ENCODE results near the gene CDC42SE2. TPM values are rescaled to one million over a fixed set of nuclear protein-coding genes. Genes with fewer than 3 reads are reported as not detected.

CDC42SE2 gene
- total and polyA plus RNA-seq, 2 of the 4 experiments (the other 2 are of a cell fraction), result 12.5 to 19.4 TPM

GRCh38 chr5:131322926-131323325, 59.1 kb downstream of the CDC42SE2 start:
- Histone ChIP-seq H3K9me3 (ENCODE audit: control insufficient read depth, insufficient read depth, low read length) (no peaks in the 10 kb centered on the region; the same call in 1 of the 2 replicates), H3K36me3 (ENCODE audit: control insufficient read depth, insufficient read depth, low read length) (no peaks in the 10 kb centered on the region), H2BK120ac (ENCODE audit: low read depth, low read length) (no peak overlapping the region), H3K4ac (ENCODE audit: low read depth, low read length) (no peak overlapping the region), H4K20me1 (ENCODE audit: insufficient read depth, low read length) (peaks cover 6% of the 10 kb centered on the region; the same call in 1 of the 2 replicates), H3K27me3 (ENCODE audit: control insufficient read depth, insufficient read depth, low read length) (no peaks in the 10 kb centered on the region), H3K14ac (replicated peaks; ENCODE audit: low read depth, low read length) (no peak overlapping the region), H2BK15ac (ENCODE audit: low read depth, low read length) (no peak overlapping the region), H3K4me2 (ENCODE audit: low read depth, low read length) (no peak overlapping the region), H3K9ac (ENCODE audit: low read depth, low read length) (no peak overlapping the region), H3K79me1 (ENCODE audit: low read depth in 1 of 2, low read length in 2 of 2) (peaks cover 22 to 40% of the 10 kb centered on the region in 2 experiments), H3K4me1 (ENCODE audit: control insufficient read depth, insufficient read depth, low read length) (no peaks in the 10 kb centered on the region; the same call in 1 of the 2 replicates), H2BK5ac (ENCODE audit: low read depth, low read length, poor library complexity, severe bottlenecking) (no peak overlapping the region), H3K27ac (ENCODE audit: insufficient read depth, low read length) (no peak overlapping the region), H4K5ac (ENCODE audit: low read depth, low read length) (no peak overlapping the region), H3K56ac (ENCODE audit: extremely low read depth, insufficient read depth, low read length) (no peak overlapping the region), H3K18ac (ENCODE audit: low read depth, low read length) (no peak overlapping the region), H2AK5ac (ENCODE audit: low read depth, low read length) (no peak overlapping the region), H3K9me1 (ENCODE audit: insufficient read depth, low read length) (peaks cover 3% of the 10 kb centered on the region), H4K8ac (ENCODE audit: low read depth in 2 of 2, low read length in 2 of 2) (no peak overlapping the region), H2AFZ (replicated peaks; ENCODE audit: low read length, poor library complexity) (no peak overlapping the region), H4K91ac (ENCODE audit: insufficient read depth, low read depth, low read length) (no peak overlapping the region), H2AK9ac (replicated peaks; ENCODE audit: low read depth, low read length, poor library complexity) (no peak overlapping the region), H3K23ac (ENCODE audit: low read depth, low read length) (no peak overlapping the region), H3K4me3 (ENCODE audit: insufficient read depth, low read depth, low read length) (no peak overlapping the region), H2BK20ac (ENCODE audit: low read depth, low read length) (no peak overlapping the region)
- ATAC-seq (ENCODE audit: low read depth) (no peak), DNase-seq (no peak)
- CTCF ChIA-PET, result interaction anchor here (0.6 kb wide), 1 partner anchor 21 kb away, joined by 3 read pairs; no protein-coding TSS in a partner anchor
- POLR2A ChIA-PET (ENCODE audit: unreplicated experiment), result no interaction called here
- no CpG with 5 or more reads among the region's 4 CpGs for WGBS, 2 experiments (ENCODE audit: extremely low coverage in 2 of 2, insufficient read length in 1 of 2)
- in situ Hi-C loops (cut with MboI; ENCODE audit: low sequenced_read_pairs) (no loop called here), dilution Hi-C loops (cut with HindIII; ENCODE audit: low sequenced_read_pairs, unreplicated experiment) (no loop called here), intact Hi-C loops (cut with micrococcal nuclease) (no loop called here)
- no peak for TF ChIP-seq NFE2L2 (IDR thresholded peaks at IDR 0.05; ENCODE audit: low read depth, low read length)
- no peak for TF ChIP-seq MXI1 (IDR thresholded peaks at IDR 0.05; ENCODE audit: borderline replicate concordance, low read depth, low read length)
- no peak for TF ChIP-seq FOS (IDR thresholded peaks at IDR 0.05; ENCODE audit: low read depth, low read length)
- TF ChIP-seq RCOR1 (IDR thresholded peaks at IDR 0.05; ENCODE audit: insufficient replicate concordance, low read length), result no peak
- no peak for TF ChIP-seq BHLHE40 (IDR thresholded peaks at IDR 0.05; ENCODE audit: low read depth, low read length)
- TF ChIP-seq POLR2A (IDR thresholded peaks at IDR 0.05; ENCODE audit: low read depth, low read length), result no peak
- TF ChIP-seq, protein P1, sequence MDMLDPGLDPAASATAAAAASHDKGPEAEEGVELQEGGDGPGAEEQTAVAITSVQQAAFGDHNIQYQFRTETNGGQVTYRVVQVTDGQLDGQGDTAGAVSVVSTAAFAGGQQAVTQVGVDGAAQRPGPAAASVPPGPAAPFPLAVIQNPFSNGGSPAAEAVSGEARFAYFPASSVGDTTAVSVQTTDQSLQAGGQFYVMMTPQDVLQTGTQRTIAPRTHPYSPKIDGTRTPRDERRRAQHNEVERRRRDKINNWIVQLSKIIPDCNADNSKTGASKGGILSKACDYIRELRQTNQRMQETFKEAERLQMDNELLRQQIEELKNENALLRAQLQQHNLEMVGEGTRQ (IDR thresholded peaks at IDR 0.05; ENCODE audit: low read depth, low read length), result no peak
- no peak for TF ChIP-seq MAZ (IDR thresholded peaks at IDR 0.05; ENCODE audit: borderline replicate concordance, low read depth, low read length)
- TF ChIP-seq RFX5 (IDR thresholded peaks at IDR 0.05; ENCODE audit: low read depth, low read length), result no peak
- TF ChIP-seq, protein P2, sequence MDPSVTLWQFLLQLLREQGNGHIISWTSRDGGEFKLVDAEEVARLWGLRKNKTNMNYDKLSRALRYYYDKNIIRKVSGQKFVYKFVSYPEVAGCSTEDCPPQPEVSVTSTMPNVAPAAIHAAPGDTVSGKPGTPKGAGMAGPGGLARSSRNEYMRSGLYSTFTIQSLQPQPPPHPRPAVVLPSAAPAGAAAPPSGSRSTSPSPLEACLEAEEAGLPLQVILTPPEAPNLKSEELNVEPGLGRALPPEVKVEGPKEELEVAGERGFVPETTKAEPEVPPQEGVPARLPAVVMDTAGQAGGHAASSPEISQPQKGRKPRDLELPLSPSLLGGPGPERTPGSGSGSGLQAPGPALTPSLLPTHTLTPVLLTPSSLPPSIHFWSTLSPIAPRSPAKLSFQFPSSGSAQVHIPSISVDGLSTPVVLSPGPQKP (IDR thresholded peaks at IDR 0.05; ENCODE audit: borderline replicate concordance, low read depth, low read length), result no peak
- no peak for TF ChIP-seq MAFK (IDR thresholded peaks at IDR 0.05; ENCODE audit: low read depth, low read length)
- no peak for TF ChIP-seq CEBPB (IDR thresholded peaks at IDR 0.05; ENCODE audit: low read depth, low read length)
- TF ChIP-seq RAD21 (IDR thresholded peaks at IDR 0.05; ENCODE audit: low read length), result no peak
- no peak for TF ChIP-seq CTCF (conservative IDR thresholded peaks at IDR 0.05; ENCODE audit: low read depth, low read length)
- no peak for TF ChIP-seq CHD1 (IDR thresholded peaks at IDR 0.05; ENCODE audit: low read depth, low read length)
- TF ChIP-seq SMC3 (IDR thresholded peaks at IDR 0.05; ENCODE audit: low read depth, low read length), result no peak
- BruUV-seq (replicated peaks), result no TSS peak
